Fibroblast of the aortic adventitia (primary cell): ENCODE results near the gene CD83. TPM values are rescaled to one million over a fixed set of nuclear protein-coding genes. Genes with fewer than 3 reads are reported as not detected.

Experiments
- DNase-seq: peaks from one replicate; pipeline ENCODE4 v3.0.0-alpha.2; 2010; ENCODE audit warnings: low read depth
- H3K4me3 ChIP-seq: 2 replicates; pipeline ENCODE4 v1.5.1; 2011; ENCODE audit warnings: low read depth, mild to moderate bottlenecking, control low read depth, low read length, moderate library complexity
- small RNA-seq: library from RNA; depleted of rRNA; stranded (forward); fragments of <200 nt; gene quantifications from one replicate; pipeline ENCODE3, GENCODE V24; 2012
- total RNA-seq: library from RNA; depleted of rRNA; stranded (reverse); fragments of >200 nt; gene quantifications from 2 replicates; pipeline ENCODE4 v1.2.3, GENCODE V29; 2012; ENCODE audit warnings: low replicate concordance
- TF ChIP-seq, protein P1 (sequence below): IDR thresholded peaks from 2 replicates; pipeline ENCODE4 v1.5.1; 2011; ENCODE audit warnings: mild to moderate bottlenecking, low read length, control low read depth, inconsistent platforms; ENCODE audit not compliant: insufficient read depth

Gene CD83
- total RNA-seq, 1 donor, result 1.4 TPM

GRCh38 chr6:14178083-14178445 lies 60.5 kb downstream of the CD83 start:
- TF ChIP-seq, protein P1, sequence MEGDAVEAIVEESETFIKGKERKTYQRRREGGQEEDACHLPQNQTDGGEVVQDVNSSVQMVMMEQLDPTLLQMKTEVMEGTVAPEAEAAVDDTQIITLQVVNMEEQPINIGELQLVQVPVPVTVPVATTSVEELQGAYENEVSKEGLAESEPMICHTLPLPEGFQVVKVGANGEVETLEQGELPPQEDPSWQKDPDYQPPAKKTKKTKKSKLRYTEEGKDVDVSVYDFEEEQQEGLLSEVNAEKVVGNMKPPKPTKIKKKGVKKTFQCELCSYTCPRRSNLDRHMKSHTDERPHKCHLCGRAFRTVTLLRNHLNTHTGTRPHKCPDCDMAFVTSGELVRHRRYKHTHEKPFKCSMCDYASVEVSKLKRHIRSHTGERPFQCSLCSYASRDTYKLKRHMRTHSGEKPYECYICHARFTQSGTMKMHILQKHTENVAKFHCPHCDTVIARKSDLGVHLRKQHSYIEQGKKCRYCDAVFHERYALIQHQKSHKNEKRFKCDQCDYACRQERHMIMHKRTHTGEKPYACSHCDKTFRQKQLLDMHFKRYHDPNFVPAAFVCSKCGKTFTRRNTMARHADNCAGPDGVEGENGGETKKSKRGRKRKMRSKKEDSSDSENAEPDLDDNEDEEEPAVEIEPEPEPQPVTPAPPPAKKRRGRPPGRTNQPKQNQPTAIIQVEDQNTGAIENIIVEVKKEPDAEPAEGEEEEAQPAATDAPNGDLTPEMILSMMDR, result no peak
- DNase-seq, result no peak

DNA sequence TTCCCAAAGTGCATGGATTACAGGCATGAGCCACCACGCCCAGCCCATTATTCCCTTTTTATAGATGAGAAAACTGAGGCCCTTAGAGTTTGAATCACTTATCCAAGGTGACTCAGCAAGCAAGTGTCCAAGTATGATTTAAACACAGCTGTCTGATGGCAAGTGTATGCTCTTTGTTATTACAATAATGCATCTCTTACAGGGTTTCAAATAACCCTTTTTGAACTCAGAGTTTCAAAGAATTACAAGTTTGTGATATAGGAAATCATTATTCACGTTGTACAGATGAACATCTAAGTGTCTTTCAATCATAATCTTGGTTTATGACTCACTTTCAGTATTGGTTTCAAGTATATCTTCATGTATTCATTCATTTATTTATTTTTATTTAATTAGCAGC lies 63.0 kb downstream of the CD83 start:
- TF ChIP-seq, protein P1, result no peak
- H3K4me3 ChIP-seq, result no peak overlapping the region

More at GRCh38 chr6:14178083-14178445, 60.5 kb downstream of the CD83 start:
- H3K4me3 ChIP-seq, result no peak overlapping the region

GRCh38 chr6:14182916-14183315 lies 65.3 kb downstream of the CD83 start:
- no peak for DNase-seq

More for the DNA sequence above, 63.0 kb downstream of the CD83 start:
- no peak for DNase-seq

More at GRCh38 chr6:14182916-14183315, 65.3 kb downstream of the CD83 start:
- TF ChIP-seq, protein P1, result no peak
- no peak overlapping the region for H3K4me3 ChIP-seq

Small RNA genes within 50 kb of the gene (small RNA-seq; reads per million reads assigned to genes)
- not detected for gene RNU7-133P

Other genes with a start within 250 kb of the CD83 start
- 0.74 and 2.9 TPM in 2 replicates for gene RNF182, start 192.8 kb upstream of the CD83 start, total RNA-seq